ENCODE measurements around the gene CDH4. TPM values are rescaled to one million over a fixed set of nuclear protein-coding genes. Genes with fewer than 3 reads are reported as not detected.
"Not testable (repeated sequence)": the region's sequence is repeated elsewhere in the genome, so short reads cannot be mapped to it uniquely, and the experiment has no call there.

The CDH4 gene
- total RNA-seq, 1 experiment from 2014 or later: not detected

- Histone ChIP-seq H3K9me3 (ENCODE audit: insufficient read depth, low read depth) (no peaks in the 10 kb centered on the region), H3K36me3 (ENCODE audit: low read depth) (no peaks in the 10 kb centered on the region), H3K4me1 (replicated peaks; ENCODE audit: insufficient read depth) (no peaks in the 10 kb centered on the region), H3K79me2 (ENCODE audit: low read depth) (no peaks in the 10 kb centered on the region), H2AFZ (no peak overlapping the region), H4K20me1 (ENCODE audit: insufficient read depth) (0 out of 2 replicates have a peak, but pooled peaks cover 4% of the 10 kb centered on the region), H3K27me3 (ENCODE audit: insufficient read depth, low read depth) (peaks cover 56% of the 10 kb centered on the region), H3K4me3 (no peak overlapping the region), H3K4me2 (no peak overlapping the region), H3K27ac (no peak overlapping the region), H3F3A (ENCODE audit: insufficient read depth, low read depth) (no peaks in the 10 kb centered on the region), H3K9me2 (ENCODE audit: insufficient read depth) (no peaks in the 10 kb centered on the region)
- ChIA-PET CTCF (no interaction called here), POLR2A (ENCODE audit: unreplicated experiment) (no interaction called here)
- intact Hi-C loops (cut with micrococcal nuclease; ENCODE audit: unreplicated experiment): no loop called here
- DNase-seq: no peak
- TF ChIP-seq CTCF (conservative IDR thresholded peaks at IDR 0.05): no peak
- no peak for TF ChIP-seq EZH2 (IDR thresholded peaks at IDR 0.05; ENCODE audit: low read depth)
- no TSS peak for BruUV-seq (replicated peaks)
Measured at GRCh38 chr20:61940976-61941720, 689.1 kb downstream of the CDH4 start.

GRCh38 chr20:61941721-61942405 is 689.8 kb downstream of the CDH4 start:
- no TSS peak for BruUV-seq (replicated peaks)
- Histone ChIP-seq H3K4me3 (no peak overlapping the region), H3K27me3 (ENCODE audit: insufficient read depth, low read depth) (peaks cover 52% of the 10 kb centered on the region), H4K20me1 (ENCODE audit: insufficient read depth) (0 out of 2 replicates have a peak, but pooled peaks cover 4% of the 10 kb centered on the region), H3K36me3 (ENCODE audit: low read depth) (no peaks in the 10 kb centered on the region), H3K27ac (no peak overlapping the region), H2AFZ (no peak overlapping the region), H3K4me2 (no peak overlapping the region), H3F3A (ENCODE audit: insufficient read depth, low read depth) (no peaks in the 10 kb centered on the region), H3K4me1 (replicated peaks; ENCODE audit: insufficient read depth) (no peaks in the 10 kb centered on the region), H3K9me2 (ENCODE audit: insufficient read depth) (no peaks in the 10 kb centered on the region), H3K9me3 (ENCODE audit: insufficient read depth, low read depth) (no peaks in the 10 kb centered on the region), H3K79me2 (ENCODE audit: low read depth) (no peaks in the 10 kb centered on the region)
- TF ChIP-seq EZH2 (IDR thresholded peaks at IDR 0.05; ENCODE audit: low read depth) (no peak), CTCF (conservative IDR thresholded peaks at IDR 0.05) (no peak)
- no peak for DNase-seq
- ChIA-PET CTCF (no interaction called here), POLR2A (ENCODE audit: unreplicated experiment) (no interaction called here)
- intact Hi-C loops (cut with micrococcal nuclease; ENCODE audit: unreplicated experiment): no loop called here

- no peaks in the 10 kb centered on the region for H3K4me1 ChIP-seq (replicated peaks; ENCODE audit: insufficient read depth)
- 0 out of 2 replicates have a peak, but pooled peaks cover under 1% of the 10 kb centered on the region for H4K20me1 ChIP-seq (ENCODE audit: insufficient read depth)
- no peak overlapping the region for H3K4me2 ChIP-seq
- TF ChIP-seq EZH2 (IDR thresholded peaks at IDR 0.05; ENCODE audit: low read depth): no peak
- TF ChIP-seq CTCF (conservative IDR thresholded peaks at IDR 0.05): no peak
- no peaks in the 10 kb centered on the region for H3K9me2 ChIP-seq (ENCODE audit: insufficient read depth)
- CTCF ChIA-PET: no interaction called here
- H3K9me3 ChIP-seq (ENCODE audit: insufficient read depth, low read depth): no peaks in the 10 kb centered on the region
- no TSS peak for BruUV-seq (replicated peaks)
- H3K79me2 ChIP-seq (ENCODE audit: low read depth): no peaks in the 10 kb centered on the region
- no peak overlapping the region for H3K4me3 ChIP-seq
- H3K27ac ChIP-seq: no peak overlapping the region
- H3K27me3 ChIP-seq (ENCODE audit: insufficient read depth, low read depth): peaks cover 45% of the 10 kb centered on the region
- POLR2A ChIA-PET (ENCODE audit: unreplicated experiment): no interaction called here
- no peaks in the 10 kb centered on the region for H3F3A ChIP-seq (ENCODE audit: insufficient read depth, low read depth)
- no peak for DNase-seq
- no peak overlapping the region for H2AFZ ChIP-seq
- intact Hi-C loops (cut with micrococcal nuclease; ENCODE audit: unreplicated experiment): no loop called here
- H3K36me3 ChIP-seq (ENCODE audit: low read depth): no peaks in the 10 kb centered on the region
Measured at GRCh38 chr20:61942526-61942925, 690.5 kb downstream of the CDH4 start.

GRCh38 chr20:61944967-61945366 is 692.9 kb downstream of the CDH4 start:
- H3K27me3 ChIP-seq (ENCODE audit: insufficient read depth, low read depth): peaks cover 34% of the 10 kb centered on the region
- H4K20me1 ChIP-seq (ENCODE audit: insufficient read depth); H3F3A ChIP-seq (ENCODE audit: insufficient read depth, low read depth); H3K36me3 ChIP-seq (ENCODE audit: low read depth); H3K4me1 ChIP-seq (replicated peaks; ENCODE audit: insufficient read depth); BruUV-seq (replicated peaks); H2AFZ ChIP-seq; DNase-seq; H3K79me2 ChIP-seq (ENCODE audit: low read depth); H3K4me3 ChIP-seq; H3K4me2 ChIP-seq; H3K9me3 ChIP-seq (ENCODE audit: insufficient read depth, low read depth); H3K27ac ChIP-seq; H3K9me2 ChIP-seq (ENCODE audit: insufficient read depth); CTCF ChIA-PET; POLR2A ChIA-PET (ENCODE audit: unreplicated experiment); intact Hi-C loops (cut with micrococcal nuclease; ENCODE audit: unreplicated experiment): not testable (repeated sequence)

GRCh38 chr20:61945495-61945894 is 693.4 kb downstream of the CDH4 start:
- DNase-seq, H2AFZ ChIP-seq, CTCF ChIA-PET: not testable (repeated sequence)

More at GRCh38 chr20:61945495-61945894, 693.4 kb downstream of the CDH4 start:
- POLR2A ChIA-PET (ENCODE audit: unreplicated experiment); H3K27ac ChIP-seq; H3K79me2 ChIP-seq (ENCODE audit: low read depth); H4K20me1 ChIP-seq (ENCODE audit: insufficient read depth); H3K4me1 ChIP-seq (replicated peaks; ENCODE audit: insufficient read depth); intact Hi-C loops (cut with micrococcal nuclease; ENCODE audit: unreplicated experiment); H3K4me3 ChIP-seq; H3K4me2 ChIP-seq; H3K36me3 ChIP-seq (ENCODE audit: low read depth); H3K9me2 ChIP-seq (ENCODE audit: insufficient read depth); H3F3A ChIP-seq (ENCODE audit: insufficient read depth, low read depth); BruUV-seq (replicated peaks); H3K9me3 ChIP-seq (ENCODE audit: insufficient read depth, low read depth): not testable (repeated sequence)
- peaks cover 34% of the 10 kb centered on the region for H3K27me3 ChIP-seq (ENCODE audit: insufficient read depth, low read depth)
